Stimulated activated CD4-positive, alpha-beta T cell treated with anti-CD3 and anti-CD28 coated beads, Interleukin-12 subunit alpha, Interleukin-12 subunit beta, amount 100 ng/mL, for 48 hours (primary cell): Measurements from ENCODE around the gene ACVR1B.

Experiments used
- DNase-seq, 3 donors: peaks; one replicate each; pipeline ENCODE4 v3.0.0-alpha.2; 2020; ENCODE audit warnings: low read depth in 2 of 3, low spot score in 1 of 3

The ACVR1B gene

GRCh38 chr12:51942501-51943000, 8.9 kb upstream of the ACVR1B start:
- no peak for DNase-seq

- DNase-seq: no peak
These were observed 8.2 kb upstream of the ACVR1B start for GRCh38 chr12:51943346-51943745.

DNA sequence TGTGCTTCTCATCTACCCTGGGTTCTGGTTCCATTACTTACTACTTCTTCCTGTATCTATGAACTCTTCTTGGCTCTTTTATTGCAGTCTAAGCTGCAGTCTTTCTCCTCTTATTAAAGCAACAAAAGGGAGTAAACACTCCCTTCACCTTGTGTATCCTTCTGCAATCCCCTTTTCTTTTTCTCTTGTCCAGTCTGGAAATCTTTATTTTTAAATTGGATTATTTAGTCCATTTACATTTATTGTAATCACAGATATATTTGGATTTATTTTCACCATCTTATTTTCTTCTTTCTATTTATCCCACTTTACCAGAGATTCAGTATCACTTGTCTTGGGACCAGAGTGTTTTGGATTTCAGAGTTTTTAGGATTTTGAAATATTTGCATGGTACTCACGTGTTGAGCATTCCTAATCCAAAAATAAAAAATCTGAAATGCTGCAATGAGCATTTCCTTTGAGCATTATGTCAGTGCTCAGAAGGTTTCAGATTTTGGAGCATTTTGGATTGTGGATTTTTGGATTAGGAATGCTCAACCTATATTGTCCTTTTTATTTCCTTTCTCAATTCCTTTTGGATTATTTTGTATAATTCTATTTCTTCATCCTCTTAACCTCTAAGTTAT, 6.8 kb upstream of the ACVR1B start:
- no peak for DNase-seq

DNA sequence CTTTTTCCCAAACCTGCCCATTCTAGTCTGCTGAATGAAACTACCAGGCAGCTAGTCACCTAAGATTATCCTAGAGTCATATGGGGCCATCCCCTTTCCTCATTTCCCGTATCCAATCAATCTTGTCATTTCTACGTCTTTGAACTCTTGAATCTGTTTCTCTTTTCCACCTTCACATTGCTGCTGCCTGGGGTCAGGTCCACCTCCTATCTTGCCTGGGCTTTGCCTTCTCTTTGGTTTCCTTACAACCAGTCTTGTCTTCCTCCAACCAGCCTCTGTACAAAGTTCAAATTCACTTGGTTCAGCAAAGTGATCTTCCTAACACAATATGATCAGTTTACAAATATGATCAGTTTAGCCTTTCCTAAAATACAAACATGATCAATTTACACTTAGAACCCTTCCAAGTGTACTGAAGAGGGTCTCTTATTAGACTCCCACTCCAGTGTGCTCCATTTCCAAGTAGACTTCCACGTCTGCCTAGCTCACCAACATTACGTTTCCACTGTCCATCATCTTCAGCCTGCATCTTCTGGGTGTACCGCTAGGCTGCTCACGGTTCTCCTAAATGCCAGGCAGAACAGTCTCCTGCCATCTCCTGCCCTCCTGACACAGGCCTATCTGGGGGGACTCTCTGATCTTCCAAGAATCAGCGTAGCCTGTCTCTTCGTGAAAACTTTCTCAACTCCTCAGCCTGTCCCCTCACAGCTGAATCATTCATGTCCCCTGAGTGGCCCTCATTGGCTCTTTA, 4.1 kb upstream of the ACVR1B start:
- DNase-seq: no peak

DNA sequence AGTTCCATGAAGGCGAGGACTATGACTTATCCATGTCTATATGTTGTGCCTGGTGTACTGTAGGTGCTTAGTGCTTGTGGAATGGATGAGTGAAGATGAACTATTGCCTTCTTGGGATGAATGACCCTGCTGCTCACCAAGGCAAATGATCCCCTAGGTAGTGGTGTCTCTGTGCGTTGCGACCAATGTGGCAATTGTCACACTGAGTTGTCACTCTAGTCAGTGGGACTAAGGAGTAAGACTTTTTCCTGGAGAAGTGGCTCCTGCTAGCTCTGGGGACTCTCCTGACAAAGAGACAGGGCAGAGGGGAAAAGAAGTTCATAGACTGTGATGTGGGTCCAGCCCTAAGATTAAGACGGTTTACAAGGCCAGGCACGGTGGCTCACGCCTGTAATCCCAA, 3.4 kb upstream of the ACVR1B start:
- no peak for DNase-seq

DNA sequence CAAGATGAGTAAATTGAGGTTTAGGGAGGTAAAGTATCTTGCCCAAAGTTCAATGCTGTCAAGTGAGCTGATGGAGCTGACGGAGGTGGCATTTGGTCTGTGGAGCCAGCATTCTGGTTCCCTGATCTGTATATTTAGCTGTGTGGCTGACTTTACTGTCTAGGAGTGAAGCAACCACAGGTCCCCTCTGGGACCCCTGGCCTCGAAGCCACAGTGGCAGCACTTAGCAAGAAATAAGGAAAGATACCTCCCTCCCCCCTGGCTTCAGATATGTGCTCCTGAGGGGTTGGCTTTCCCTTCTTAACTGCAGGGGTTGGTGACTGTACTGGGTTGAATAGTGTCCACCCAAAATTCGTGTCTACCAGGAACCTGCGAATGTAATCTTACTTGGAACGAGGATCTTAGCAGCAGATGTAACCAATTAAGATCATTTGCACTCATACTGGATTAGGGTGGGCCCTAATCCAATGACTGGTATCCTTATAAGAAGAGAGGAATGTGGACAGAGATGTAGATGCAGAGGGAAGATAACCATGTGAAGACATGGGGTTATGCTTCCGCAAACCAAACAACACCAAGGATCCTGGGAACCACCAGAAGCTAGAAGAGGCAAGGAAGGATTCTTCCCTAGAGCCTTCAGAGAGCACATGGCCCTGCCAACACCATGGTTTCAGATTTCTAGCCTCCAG, 2.0 kb upstream of the ACVR1B start:
- no peak for DNase-seq

GRCh38 chr12:51950682-51951198, 759 bp upstream of the ACVR1B start:
- no peak for DNase-seq

- DNase-seq: no peak
These were observed 584 bp downstream of the ACVR1B start for GRCh38 chr12:51951843-51952722.

DNA sequence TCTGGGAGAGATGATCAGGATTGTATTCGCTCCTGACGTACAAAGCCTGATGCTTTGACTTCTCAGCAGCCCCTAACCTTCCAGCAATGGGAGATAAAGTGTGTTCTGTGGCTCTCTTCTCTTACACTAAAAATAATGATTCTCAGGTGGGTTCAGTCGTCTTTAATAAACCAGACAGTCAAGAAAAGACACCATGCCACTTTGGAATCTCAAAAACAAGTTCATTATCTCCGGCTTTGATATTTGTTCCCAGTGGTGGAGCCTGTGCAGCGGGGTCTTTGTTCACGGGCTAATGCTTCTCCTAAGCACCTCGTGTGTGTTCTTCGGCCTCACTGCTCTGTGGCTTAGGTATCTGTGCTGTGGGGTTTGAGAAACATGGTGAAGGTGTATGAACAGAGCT, 1.6 kb downstream of the ACVR1B start:
- DNase-seq: no peak

- DNase-seq: no peak
These were observed 2.4 kb downstream of the ACVR1B start for GRCh38 chr12:51953864-51954263.

- no peak for DNase-seq
These were observed 3.3 kb downstream of the ACVR1B start for GRCh38 chr12:51954561-51955361.

GRCh38 chr12:51955702-51956101, 4.2 kb downstream of the ACVR1B start:
- DNase-seq: no peak

GRCh38 chr12:51958542-51958941, 7.0 kb downstream of the ACVR1B start:
- DNase-seq: no peak

GRCh38 chr12:51959211-51959610, 7.7 kb downstream of the ACVR1B start:
- no peak for DNase-seq

DNA sequence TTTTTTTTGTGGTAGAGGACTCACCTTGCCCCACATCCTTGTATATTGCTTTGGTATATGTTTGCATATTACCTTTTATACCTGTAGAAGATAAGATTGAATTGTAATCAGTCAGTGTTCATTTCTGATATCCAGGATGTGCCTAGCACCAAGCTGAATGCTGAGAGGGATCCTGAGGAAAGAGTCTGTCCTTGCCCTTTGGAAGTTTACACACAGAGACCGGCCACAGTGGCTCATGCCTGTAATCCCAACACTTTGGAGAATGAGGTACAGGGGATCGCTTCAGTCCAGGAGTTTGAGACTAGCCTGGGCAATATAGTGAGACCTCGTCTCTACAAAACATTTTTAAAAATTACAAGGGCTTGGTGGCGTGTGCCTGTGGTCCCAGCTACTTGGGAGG, 8.4 kb downstream of the ACVR1B start:
- DNase-seq: no peak

- DNase-seq: no peak
These were observed 9.0 kb downstream of the ACVR1B start for GRCh38 chr12:51960488-51960887.

- no peak for DNase-seq
These were observed 9.4 kb downstream of the ACVR1B start for GRCh38 chr12:51960890-51961289.

DNA sequence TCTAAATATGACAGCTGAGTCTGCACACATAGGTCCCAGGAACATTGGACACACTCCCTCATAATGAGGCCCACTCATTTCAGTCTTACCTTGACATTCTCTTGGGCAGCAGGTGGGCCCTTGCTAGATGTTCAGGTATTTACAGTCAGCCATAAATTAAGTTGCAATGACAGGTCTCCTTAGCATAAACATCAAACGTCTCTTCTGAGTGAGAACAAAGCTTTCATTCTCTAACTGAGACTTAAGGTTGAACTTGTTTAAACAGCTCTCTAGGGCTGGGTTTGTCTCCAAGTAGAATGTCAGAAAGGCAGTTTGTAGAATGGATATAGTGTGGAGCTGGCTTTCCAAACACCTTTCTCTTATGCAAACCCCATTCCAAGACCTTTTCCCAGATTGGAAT, 10.3 kb downstream of the ACVR1B start:
- DNase-seq: no peak

GRCh38 chr12:51962737-51963136, 11.2 kb downstream of the ACVR1B start:
- DNase-seq: no peak

GRCh38 chr12:51963477-51963876, 12.0 kb downstream of the ACVR1B start:
- no peak for DNase-seq
